ENCODE data around the gene GPRASP3. TPM values are rescaled to one million over a fixed set of nuclear protein-coding genes. Genes with fewer than 3 reads are reported as not detected.
A peak's percentile ranks its signal among the peaks of the same experiment; 100 is the strongest.
"Not testable (repeated sequence)": the region's sequence is repeated elsewhere in the genome, so short reads cannot be mapped to it uniquely, and the experiment has no call there.

Gene GPRASP3, protein sequence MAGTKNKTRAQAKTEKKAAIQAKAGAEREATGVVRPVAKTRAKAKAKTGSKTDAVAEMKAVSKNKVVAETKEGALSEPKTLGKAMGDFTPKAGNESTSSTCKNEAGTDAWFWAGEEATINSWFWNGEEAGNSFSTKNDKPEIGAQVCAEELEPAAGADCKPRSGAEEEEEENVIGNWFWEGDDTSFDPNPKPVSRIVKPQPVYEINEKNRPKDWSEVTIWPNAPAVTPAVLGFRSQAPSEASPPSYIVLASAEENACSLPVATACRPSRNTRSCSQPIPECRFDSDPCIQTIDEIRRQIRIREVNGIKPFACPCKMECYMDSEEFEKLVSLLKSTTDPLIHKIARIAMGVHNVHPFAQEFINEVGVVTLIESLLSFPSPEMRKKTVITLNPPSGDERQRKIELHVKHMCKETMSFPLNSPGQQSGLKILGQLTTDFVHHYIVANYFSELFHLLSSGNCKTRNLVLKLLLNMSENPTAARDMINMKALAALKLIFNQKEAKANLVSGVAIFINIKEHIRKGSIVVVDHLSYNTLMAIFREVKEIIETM
- 0.55 and 3.3 TPM in 2 replicates for total RNA-seq (2014; rRNA removed; shearing (Covaris generic); ENCODE audit: low replicate concordance)

DNA sequence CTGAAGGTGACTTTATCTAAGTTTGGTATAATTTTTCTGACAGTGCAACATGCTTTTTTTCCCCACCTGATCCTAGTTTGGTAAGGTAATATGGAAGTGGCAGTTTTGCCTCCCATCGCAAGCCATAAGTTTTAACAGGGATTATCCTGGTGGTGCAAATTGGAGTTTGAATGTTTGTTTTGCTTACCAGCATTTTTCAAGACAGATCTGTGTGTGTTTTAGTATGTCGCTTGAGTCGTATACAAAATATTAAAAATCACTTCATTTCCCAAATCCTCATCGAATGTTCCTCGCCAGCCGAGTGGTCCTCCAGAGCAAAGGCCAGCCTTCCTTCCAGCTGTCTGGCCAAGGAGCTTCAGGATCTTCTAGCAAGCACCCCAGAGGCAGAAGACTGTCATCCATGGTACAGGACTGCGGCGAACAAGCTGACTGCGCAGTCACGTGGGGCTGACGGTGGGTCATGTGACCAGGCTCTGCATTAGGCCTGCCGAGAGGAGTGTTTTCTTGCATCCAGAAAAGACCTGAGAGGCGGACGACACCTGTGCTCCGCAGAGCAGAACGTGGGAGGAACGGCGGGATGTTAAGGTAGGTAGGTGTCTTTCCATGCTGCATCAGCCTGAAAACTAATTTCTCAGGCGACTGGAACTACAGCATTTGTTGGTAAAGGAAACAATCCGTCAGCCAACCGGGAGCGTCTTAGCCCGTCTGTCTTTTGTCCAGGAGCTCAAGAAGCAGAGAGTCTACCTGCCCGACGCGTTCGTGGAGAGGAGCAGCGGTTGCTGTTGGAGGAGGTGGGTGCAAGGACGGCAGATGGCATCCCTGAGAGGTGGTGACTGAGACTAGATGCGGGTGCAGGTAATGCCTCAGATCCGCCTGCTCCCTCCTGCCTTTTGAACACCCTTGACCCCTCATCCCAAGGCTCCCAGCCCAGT, at the start of gene GPRASP3:
Gene GPRASP3 (plus strand): TSS at position 507 of the 932 bp plus-strand sequence. CDS start 28,253 bp downstream, outside the sequence.
- in situ Hi-C loops (cut with HindIII; ENCODE audit: low pct_unique_long_range_greater_than_20kb, low sequenced_read_pairs), result no loop called here
- DNase-seq (ENCODE audit: low read depth), result peak; percentile 64

DNA sequence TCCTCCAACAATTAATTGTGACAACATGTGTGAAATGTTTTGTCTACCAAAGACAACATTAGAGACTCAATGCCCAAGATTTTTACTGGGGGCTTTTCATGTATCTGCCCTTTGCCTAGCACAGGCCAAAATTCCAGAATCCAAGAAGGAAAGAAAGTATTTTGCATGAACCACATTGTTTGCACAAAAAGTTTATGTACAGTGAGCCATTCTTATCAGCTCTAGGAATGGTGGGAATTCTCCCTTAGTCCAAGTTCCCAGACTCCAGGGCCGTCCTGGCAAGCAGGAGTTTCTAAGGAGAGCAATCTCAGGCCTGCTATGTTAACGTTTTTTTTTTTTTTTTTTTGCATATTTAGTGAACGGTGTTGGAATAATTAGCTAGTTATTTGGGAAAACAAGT, 47.7 kb upstream of the GPRASP3 start:
- in situ Hi-C loops (cut with HindIII; ENCODE audit: low pct_unique_long_range_greater_than_20kb, low sequenced_read_pairs), result no loop called here
- DNase-seq (ENCODE audit: low read depth), result no peak

GRCh38 chrX:102677479-102677878, 43.1 kb upstream of the GPRASP3 start:
- in situ Hi-C loops (cut with HindIII; ENCODE audit: low pct_unique_long_range_greater_than_20kb, low sequenced_read_pairs); DNase-seq (ENCODE audit: low read depth): not testable (repeated sequence)

DNA sequence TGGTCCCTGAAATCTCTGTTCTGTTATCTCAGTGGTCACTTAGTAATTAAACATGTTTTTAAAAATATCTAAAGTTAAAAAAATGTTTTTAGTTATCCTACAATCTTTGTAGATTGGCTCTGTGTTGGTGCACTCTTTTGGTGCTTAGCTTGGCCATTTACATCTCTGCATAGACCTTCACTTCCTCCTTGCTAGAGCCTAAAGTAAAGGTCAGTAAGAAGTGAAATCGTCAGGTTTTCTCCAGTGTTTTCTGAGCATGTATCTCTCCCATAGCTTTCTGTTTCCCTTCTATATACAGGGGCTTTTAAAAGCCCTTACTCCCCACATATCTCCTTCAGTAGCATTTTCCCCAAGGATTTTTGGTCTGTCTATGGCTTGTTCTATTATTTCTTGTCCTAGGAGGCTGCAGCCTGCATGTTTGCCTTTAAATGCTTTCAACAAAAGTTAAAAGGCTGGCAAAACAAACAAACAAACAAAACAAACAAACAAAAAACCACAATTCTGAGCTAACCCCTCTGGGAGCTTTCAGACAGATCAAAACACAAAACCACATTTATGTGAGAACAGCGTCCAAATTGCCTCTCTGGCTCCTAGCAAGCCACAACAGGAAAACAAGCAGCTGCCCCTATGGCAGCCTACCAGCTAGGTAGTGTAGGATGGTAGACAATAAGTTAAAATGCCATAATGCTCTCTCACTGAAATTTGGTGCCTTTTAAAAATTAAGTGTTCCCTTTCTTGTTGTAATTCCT, 35.6 kb upstream of the GPRASP3 start:
- DNase-seq (ENCODE audit: low read depth), result no peak
- in situ Hi-C loops (cut with HindIII; ENCODE audit: low pct_unique_long_range_greater_than_20kb, low sequenced_read_pairs), result no loop called here

DNA sequence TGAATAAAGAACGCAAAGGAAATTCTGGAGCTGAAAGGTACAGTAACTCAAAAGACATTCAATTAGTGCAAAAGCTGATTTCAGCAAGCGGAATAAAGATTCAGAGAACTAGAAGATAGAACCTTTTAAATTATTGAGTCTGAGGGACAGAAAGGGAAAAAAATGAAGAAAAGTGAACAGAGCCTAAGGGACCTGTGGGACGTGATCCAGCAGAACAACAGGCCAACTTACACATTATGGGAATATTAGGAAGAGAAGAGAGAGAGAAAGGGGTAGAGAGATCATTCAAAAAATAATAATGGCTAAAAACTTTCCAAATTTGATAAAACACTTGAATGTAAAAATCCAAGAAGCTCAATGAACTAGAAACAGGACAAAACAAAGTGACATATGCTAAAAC, 25.8 kb upstream of the GPRASP3 start:
- in situ Hi-C loops (cut with HindIII; ENCODE audit: low pct_unique_long_range_greater_than_20kb, low sequenced_read_pairs), result no loop called here
- DNase-seq (ENCODE audit: low read depth), result no peak

- no peak for DNase-seq (ENCODE audit: low read depth)
- in situ Hi-C loops (cut with HindIII; ENCODE audit: low pct_unique_long_range_greater_than_20kb, low sequenced_read_pairs), result no loop called here
Observed at GRCh38 chrX:102696306-102696705, 24.2 kb upstream of the GPRASP3 start.

DNA sequence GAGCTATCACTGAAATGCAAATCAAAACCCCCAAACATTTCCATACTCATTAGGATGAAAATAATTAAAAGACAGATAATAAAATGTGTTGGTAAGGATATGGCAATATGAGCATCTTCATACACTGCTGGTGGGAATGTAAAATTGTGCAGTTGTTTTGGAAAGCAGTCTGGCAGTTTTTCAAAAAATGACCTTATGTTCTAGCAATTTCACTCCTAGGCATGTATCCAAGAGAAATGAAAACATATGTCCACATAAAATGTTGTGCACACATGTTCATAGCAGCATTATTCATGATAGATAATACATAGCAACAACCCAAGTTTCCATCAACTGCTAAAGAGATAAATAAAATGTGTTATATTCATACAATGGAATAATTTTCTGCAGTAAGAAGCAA, 23.0 kb upstream of the GPRASP3 start:
- DNase-seq (ENCODE audit: low read depth), result no peak
- in situ Hi-C loops (cut with HindIII; ENCODE audit: low pct_unique_long_range_greater_than_20kb, low sequenced_read_pairs), result no loop called here

GRCh38 chrX:102708900-102709299, 11.6 kb upstream of the GPRASP3 start:
- in situ Hi-C loops (cut with HindIII; ENCODE audit: low pct_unique_long_range_greater_than_20kb, low sequenced_read_pairs), result no loop called here

GRCh38 chrX:102711872-102712215, 8.7 kb upstream of the GPRASP3 start:
- in situ Hi-C loops (cut with HindIII; ENCODE audit: low pct_unique_long_range_greater_than_20kb, low sequenced_read_pairs), result no loop called here
- no peak for DNase-seq (ENCODE audit: low read depth)

More at GRCh38 chrX:102708900-102709299, 11.6 kb upstream of the GPRASP3 start:
- no peak for DNase-seq (ENCODE audit: low read depth)

GRCh38 chrX:102712216-102712966, 8.2 kb upstream of the GPRASP3 start, which contains the start of gene GPRASP2:
TSS of gene GPRASP2 (plus strand) at chrX:102712448. CDS start at chrX:102714870, 2,422 bp downstream.
- DNase-seq (ENCODE audit: low read depth), result peak; percentile 27
- in situ Hi-C loops (cut with HindIII; ENCODE audit: low pct_unique_long_range_greater_than_20kb, low sequenced_read_pairs), result no loop called here

DNA sequence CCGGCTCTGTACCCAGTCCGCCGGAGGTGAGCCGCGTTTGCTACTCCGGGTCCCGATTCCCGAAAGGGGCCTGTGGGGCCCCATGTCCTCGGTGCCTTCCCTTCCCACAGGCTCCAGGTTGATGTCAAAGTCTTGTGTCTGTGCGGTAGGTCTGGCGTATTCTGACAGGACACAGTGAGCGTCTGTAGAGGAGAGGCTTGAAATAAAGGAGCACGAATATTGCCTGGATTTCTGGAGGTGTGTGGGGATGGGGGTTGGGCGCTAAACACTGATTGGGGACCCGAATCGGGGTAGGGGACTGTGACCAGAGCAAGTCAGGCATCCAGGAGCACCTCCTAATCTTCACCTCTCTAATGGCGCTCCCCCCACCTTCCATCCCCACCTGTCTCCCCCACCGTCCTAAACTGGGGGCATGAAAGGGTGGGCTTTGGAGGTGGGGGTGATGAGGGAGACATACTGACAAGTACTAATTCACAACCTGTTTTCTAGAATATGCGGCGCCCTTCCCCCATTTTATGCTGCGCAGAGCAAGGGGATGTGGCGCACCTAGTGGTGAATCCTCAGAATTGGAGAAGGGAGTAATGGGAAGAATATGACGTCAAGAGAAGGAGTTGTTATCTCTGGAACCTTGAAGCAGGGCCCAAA, 7.4 kb upstream of the GPRASP3 start:
- DNase-seq (ENCODE audit: low read depth), result peak; percentile 54
- in situ Hi-C loops (cut with HindIII; ENCODE audit: low pct_unique_long_range_greater_than_20kb, low sequenced_read_pairs), result no loop called here

- in situ Hi-C loops (cut with HindIII; ENCODE audit: low pct_unique_long_range_greater_than_20kb, low sequenced_read_pairs), result no loop called here
- DNase-seq (ENCODE audit: low read depth), result no peak
Observed at GRCh38 chrX:102714994-102715393, 5.5 kb upstream of the GPRASP3 start.

DNA sequence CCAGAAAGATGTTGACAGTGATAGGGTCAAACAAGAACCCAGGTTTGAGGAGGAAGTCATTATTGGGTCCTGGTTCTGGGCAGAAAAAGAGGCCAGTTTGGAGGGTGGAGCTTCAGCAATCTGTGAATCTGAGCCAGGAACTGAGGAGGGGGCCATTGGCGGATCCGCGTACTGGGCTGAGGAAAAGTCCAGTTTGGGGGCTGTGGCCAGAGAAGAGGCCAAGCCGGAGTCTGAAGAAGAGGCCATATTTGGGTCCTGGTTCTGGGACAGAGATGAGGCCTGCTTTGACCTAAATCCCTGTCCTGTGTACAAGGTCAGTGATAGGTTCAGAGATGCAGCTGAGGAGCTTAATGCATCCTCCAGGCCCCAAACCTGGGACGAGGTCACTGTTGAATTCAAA, 4.6 kb upstream of the GPRASP3 start:
- no peak for DNase-seq (ENCODE audit: low read depth)
- in situ Hi-C loops (cut with HindIII; ENCODE audit: low pct_unique_long_range_greater_than_20kb, low sequenced_read_pairs), result no loop called here

GRCh38 chrX:102721169-102721506, 595 bp downstream of the GPRASP3 start:
- in situ Hi-C loops (cut with HindIII; ENCODE audit: low pct_unique_long_range_greater_than_20kb, low sequenced_read_pairs); DNase-seq (ENCODE audit: low read depth): not testable (repeated sequence)

GRCh38 chrX:102723456-102723855, 2.9 kb downstream of the GPRASP3 start:
- DNase-seq (ENCODE audit: low read depth), result no peak
- in situ Hi-C loops (cut with HindIII; ENCODE audit: low pct_unique_long_range_greater_than_20kb, low sequenced_read_pairs), result no loop called here

DNA sequence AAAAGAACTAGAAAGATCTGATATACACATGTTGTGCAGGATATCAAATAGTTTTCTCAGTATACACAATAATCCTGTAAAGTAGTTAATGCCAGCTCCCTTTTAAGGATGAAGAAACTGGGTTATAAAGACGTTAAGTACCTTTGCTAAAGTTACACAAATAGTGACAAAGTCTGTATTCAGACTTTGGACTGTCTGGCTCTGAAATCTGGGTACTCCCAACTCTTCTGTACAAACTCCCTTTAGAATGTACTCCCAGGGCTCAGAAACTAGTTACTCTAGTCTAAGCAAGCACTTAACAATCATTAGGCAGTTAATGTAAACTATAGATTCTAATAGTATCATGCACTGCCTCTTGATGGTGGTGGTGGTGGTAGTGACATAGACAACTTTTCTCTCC, 7.2 kb downstream of the GPRASP3 start:
- in situ Hi-C loops (cut with HindIII; ENCODE audit: low pct_unique_long_range_greater_than_20kb, low sequenced_read_pairs), result no loop called here
- DNase-seq (ENCODE audit: low read depth), result no peak

DNA sequence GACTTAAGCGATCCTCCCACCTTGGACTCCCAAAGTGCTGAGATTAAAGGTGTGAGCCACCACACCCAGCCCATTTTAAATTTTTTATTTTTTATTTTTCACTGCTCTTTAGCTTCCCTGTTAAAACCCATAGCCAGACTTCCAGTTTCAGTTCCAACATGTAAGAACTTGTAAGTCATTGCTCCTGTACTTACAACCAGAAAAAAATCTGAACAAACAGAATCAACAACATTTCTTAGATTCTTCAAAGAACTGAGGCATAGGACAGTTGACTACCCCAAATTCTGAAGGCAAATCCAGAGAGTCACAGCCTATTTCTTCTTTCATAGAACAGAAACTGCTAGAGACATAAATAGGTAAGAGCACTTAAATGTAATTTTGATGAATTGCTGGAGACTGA, 8.1 kb downstream of the GPRASP3 start:
- in situ Hi-C loops (cut with HindIII; ENCODE audit: low pct_unique_long_range_greater_than_20kb, low sequenced_read_pairs), result no loop called here
- DNase-seq (ENCODE audit: low read depth), result no peak
